ENCODE data around the gene SNRPB2.

SNRPB2 gene

GRCh38 chr20:16758454-16759180 is 28.8 kb downstream of the SNRPB2 start:
- no peaks in the 10 kb centered on the region for H3K9me3 ChIP-seq (ENCODE audit: control insufficient read depth in 2 of 2, low read length in 2 of 2)
- H3K9ac ChIP-seq (ENCODE audit: low read length in 2 of 2) = no peak overlapping the region
- H3K4me1 ChIP-seq (ENCODE audit: control insufficient read depth, insufficient read depth, low read length) = no peaks in the 10 kb centered on the region
- no peak overlapping the region for H3K27ac ChIP-seq (ENCODE audit: low read length)
- no peak overlapping the region for H3K4me3 ChIP-seq (ENCODE audit: low read length in 2 of 2)
- H3K27me3 ChIP-seq (ENCODE audit: control insufficient read depth in 1 of 2, insufficient read depth in 2 of 2, low read length in 2 of 2) = peaks cover 1 to 2% of the 10 kb centered on the region in 2 donors
- no peaks in the 10 kb centered on the region for H3K36me3 ChIP-seq (ENCODE audit: control insufficient read depth in 2 of 2, insufficient read depth in 2 of 2, low read length in 2 of 2)

- Histone ChIP-seq H3K9ac (ENCODE audit: low read length in 2 of 2) (no peak overlapping the region), H3K27ac (ENCODE audit: low read length) (no peak overlapping the region), H3K9me3 (ENCODE audit: control insufficient read depth in 2 of 2, low read length in 2 of 2) (no peaks in the 10 kb centered on the region), H3K36me3 (ENCODE audit: control insufficient read depth in 2 of 2, insufficient read depth in 2 of 2, low read length in 2 of 2) (no peaks in the 10 kb centered on the region), H3K4me3 (ENCODE audit: low read length in 2 of 2) (no peak overlapping the region), H3K27me3 (ENCODE audit: control insufficient read depth in 1 of 2, insufficient read depth in 2 of 2, low read length in 2 of 2) (peaks cover 0 to under 1% of the 10 kb centered on the region in 2 donors), H3K4me1 (ENCODE audit: control insufficient read depth, insufficient read depth, low read length) (no peaks in the 10 kb centered on the region)
Observed at GRCh38 chr20:16759181-16759563, 29.3 kb downstream of the SNRPB2 start.

- Histone ChIP-seq H3K4me3 (ENCODE audit: low read length in 2 of 2) (no peak overlapping the region), H3K9ac (ENCODE audit: low read length in 2 of 2) (no peak overlapping the region)
Observed at GRCh38 chr20:16760431-16761304, 30.8 kb downstream of the SNRPB2 start.

GRCh38 chr20:16761305-16761829 is 31.5 kb downstream of the SNRPB2 start:
- H3K27me3 ChIP-seq (ENCODE audit: control insufficient read depth in 1 of 2, insufficient read depth in 2 of 2, low read length in 2 of 2) = peaks cover 0 to 7% of the 10 kb centered on the region in 2 donors
- H3K9ac ChIP-seq (ENCODE audit: low read length in 2 of 2) = no peak overlapping the region
- no peaks in the 10 kb centered on the region for H3K36me3 ChIP-seq (ENCODE audit: control insufficient read depth in 2 of 2, insufficient read depth in 2 of 2, low read length in 2 of 2)
- no peaks in the 10 kb centered on the region for H3K9me3 ChIP-seq (ENCODE audit: control insufficient read depth in 2 of 2, low read length in 2 of 2)
- H3K4me3 ChIP-seq (ENCODE audit: low read length in 2 of 2) = no peak overlapping the region
- no peaks in the 10 kb centered on the region for H3K4me1 ChIP-seq (ENCODE audit: control insufficient read depth, insufficient read depth, low read length)
- no peak overlapping the region for H3K27ac ChIP-seq (ENCODE audit: low read length)

More at GRCh38 chr20:16760431-16761304, 30.8 kb downstream of the SNRPB2 start:
- Histone ChIP-seq H3K36me3 (ENCODE audit: control insufficient read depth in 2 of 2, insufficient read depth in 2 of 2, low read length in 2 of 2) (no peaks in the 10 kb centered on the region), H3K4me1 (ENCODE audit: control insufficient read depth, insufficient read depth, low read length) (no peaks in the 10 kb centered on the region), H3K27me3 (ENCODE audit: control insufficient read depth in 1 of 2, insufficient read depth in 2 of 2, low read length in 2 of 2) (peaks cover 0 to 4% of the 10 kb centered on the region in 2 donors), H3K27ac (ENCODE audit: low read length) (no peak overlapping the region), H3K9me3 (ENCODE audit: control insufficient read depth in 2 of 2, low read length in 2 of 2) (no peaks in the 10 kb centered on the region)

- Histone ChIP-seq H3K4me3 (ENCODE audit: low read length in 2 of 2) (no peak overlapping the region), H3K9ac (ENCODE audit: low read length in 2 of 2) (no peak overlapping the region), H3K9me3 (ENCODE audit: control insufficient read depth in 2 of 2, low read length in 2 of 2) (no peaks in the 10 kb centered on the region), H3K4me1 (ENCODE audit: control insufficient read depth, insufficient read depth, low read length) (no peaks in the 10 kb centered on the region), H3K27ac (ENCODE audit: low read length) (no peak overlapping the region), H3K36me3 (ENCODE audit: control insufficient read depth in 2 of 2, insufficient read depth in 2 of 2, low read length in 2 of 2) (no peaks in the 10 kb centered on the region), H3K27me3 (ENCODE audit: control insufficient read depth in 1 of 2, insufficient read depth in 2 of 2, low read length in 2 of 2) (peaks cover 4 to 7% of the 10 kb centered on the region in 2 donors)
Observed at GRCh38 chr20:16764560-16764959, 34.7 kb downstream of the SNRPB2 start.

GRCh38 chr20:16771213-16771612 is 41.4 kb downstream of the SNRPB2 start:
- Histone ChIP-seq H3K4me1 (ENCODE audit: control insufficient read depth, insufficient read depth, low read length) (no peaks in the 10 kb centered on the region), H3K27me3 (ENCODE audit: control insufficient read depth in 1 of 2, insufficient read depth in 2 of 2, low read length in 2 of 2) (peaks cover 2 to 4% of the 10 kb centered on the region in 2 donors), H3K27ac (ENCODE audit: low read length) (no peak overlapping the region), H3K4me3 (ENCODE audit: low read length in 2 of 2) (no peak overlapping the region), H3K9ac (ENCODE audit: low read length in 2 of 2) (no peak overlapping the region), H3K36me3 (ENCODE audit: control insufficient read depth in 2 of 2, insufficient read depth in 2 of 2, low read length in 2 of 2) (no peaks in the 10 kb centered on the region), H3K9me3 (ENCODE audit: control insufficient read depth in 2 of 2, low read length in 2 of 2) (no peaks in the 10 kb centered on the region)

- no peak overlapping the region for H3K4me3 ChIP-seq (ENCODE audit: low read length in 2 of 2)
- H3K4me1 ChIP-seq (ENCODE audit: control insufficient read depth, insufficient read depth, low read length) = no peaks in the 10 kb centered on the region
- no peak overlapping the region for H3K27ac ChIP-seq (ENCODE audit: low read length)
- no peaks in the 10 kb centered on the region for H3K9me3 ChIP-seq (ENCODE audit: control insufficient read depth in 2 of 2, low read length in 2 of 2)
- H3K27me3 ChIP-seq (ENCODE audit: control insufficient read depth in 1 of 2, insufficient read depth in 2 of 2, low read length in 2 of 2) = no peaks in the 10 kb centered on the region
- no peaks in the 10 kb centered on the region for H3K36me3 ChIP-seq (ENCODE audit: control insufficient read depth in 2 of 2, insufficient read depth in 2 of 2, low read length in 2 of 2)
- H3K9ac ChIP-seq (ENCODE audit: low read length in 2 of 2) = no peak overlapping the region
Observed at GRCh38 chr20:16775961-16776360, 46.1 kb downstream of the SNRPB2 start.

GRCh38 chr20:16777126-16777525 is 47.3 kb downstream of the SNRPB2 start:
- Histone ChIP-seq H3K4me3 (ENCODE audit: low read length in 2 of 2) (no peak overlapping the region), H3K27ac (ENCODE audit: low read length) (no peak overlapping the region), H3K9ac (ENCODE audit: low read length in 2 of 2) (no peak overlapping the region), H3K36me3 (ENCODE audit: control insufficient read depth in 2 of 2, insufficient read depth in 2 of 2, low read length in 2 of 2) (no peaks in the 10 kb centered on the region), H3K27me3 (ENCODE audit: control insufficient read depth in 1 of 2, insufficient read depth in 2 of 2, low read length in 2 of 2) (no peaks in the 10 kb centered on the region), H3K9me3 (ENCODE audit: control insufficient read depth in 2 of 2, low read length in 2 of 2) (no peaks in the 10 kb centered on the region), H3K4me1 (ENCODE audit: control insufficient read depth, insufficient read depth, low read length) (no peaks in the 10 kb centered on the region)

GRCh38 chr20:16778159-16778558 is 48.3 kb downstream of the SNRPB2 start:
- Histone ChIP-seq H3K9me3 (ENCODE audit: control insufficient read depth in 2 of 2, low read length in 2 of 2) (no peaks in the 10 kb centered on the region), H3K4me3 (ENCODE audit: low read length in 2 of 2) (no peak overlapping the region), H3K9ac (ENCODE audit: low read length in 2 of 2) (no peak overlapping the region), H3K36me3 (ENCODE audit: control insufficient read depth in 2 of 2, insufficient read depth in 2 of 2, low read length in 2 of 2) (no peaks in the 10 kb centered on the region), H3K4me1 (ENCODE audit: control insufficient read depth, insufficient read depth, low read length) (no peaks in the 10 kb centered on the region), H3K27ac (ENCODE audit: low read length) (no peak overlapping the region), H3K27me3 (ENCODE audit: control insufficient read depth in 1 of 2, insufficient read depth in 2 of 2, low read length in 2 of 2) (no peaks in the 10 kb centered on the region)

- no peak overlapping the region for H3K27ac ChIP-seq (ENCODE audit: low read length)
- H3K27me3 ChIP-seq (ENCODE audit: control insufficient read depth in 1 of 2, insufficient read depth in 2 of 2, low read length in 2 of 2) = no peaks in the 10 kb centered on the region
- no peaks in the 10 kb centered on the region for H3K36me3 ChIP-seq (ENCODE audit: control insufficient read depth in 2 of 2, insufficient read depth in 2 of 2, low read length in 2 of 2)
- H3K4me1 ChIP-seq (ENCODE audit: control insufficient read depth, insufficient read depth, low read length) = no peaks in the 10 kb centered on the region
- no peak overlapping the region for H3K4me3 ChIP-seq (ENCODE audit: low read length in 2 of 2)
- no peak overlapping the region for H3K9ac ChIP-seq (ENCODE audit: low read length in 2 of 2)
- no peaks in the 10 kb centered on the region for H3K9me3 ChIP-seq (ENCODE audit: control insufficient read depth in 2 of 2, low read length in 2 of 2)
Observed at GRCh38 chr20:16781496-16781895, 51.7 kb downstream of the SNRPB2 start.
